Germinal center (tissue), 1 donor: ENCODE results near the gene NTN5.

ENCODE experiments used
- DNase-seq: peaks from one replicate; pipeline ENCODE4 v3.0.0; 2012; ENCODE audit warnings: mixed read lengths, low spot score

Gene NTN5

DNA sequence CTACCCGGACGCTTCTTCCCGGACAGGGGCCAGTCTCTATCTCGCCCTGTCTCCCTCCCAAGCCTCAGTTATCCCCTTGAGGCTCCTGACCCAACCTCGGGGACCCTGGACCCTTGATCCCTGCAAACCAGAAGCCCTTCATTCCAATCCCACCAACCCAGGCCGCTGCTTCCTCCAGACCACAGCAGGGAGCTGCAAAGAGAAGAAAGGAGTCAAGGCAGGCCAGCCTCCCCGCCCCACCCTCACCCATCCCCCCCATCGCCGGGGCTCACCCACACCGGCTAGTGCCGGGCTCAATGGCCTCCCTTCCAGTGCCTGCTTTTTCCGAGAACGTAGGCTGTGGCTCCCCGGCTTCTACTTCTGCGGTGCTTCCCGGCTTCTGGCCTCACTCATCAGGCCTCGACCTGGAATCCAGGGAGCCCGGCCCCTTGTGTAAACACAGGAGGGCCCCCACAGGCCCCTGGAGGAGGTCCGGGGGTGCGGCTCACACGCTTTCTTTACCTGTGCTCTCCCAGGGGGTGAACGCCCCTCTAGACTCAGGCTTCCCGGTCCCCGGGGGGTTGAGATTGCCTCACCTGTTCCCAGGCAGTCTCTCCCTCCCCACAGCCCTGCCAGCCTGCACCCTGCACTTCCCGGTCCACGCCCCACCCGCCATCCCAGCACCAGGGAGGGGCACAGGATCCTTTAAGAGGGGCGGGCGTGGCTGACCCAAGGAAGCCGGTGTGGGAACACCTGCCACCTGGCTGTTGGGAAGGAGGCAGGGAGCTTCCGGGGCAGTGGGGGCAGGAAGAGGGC is 58.2 kb downstream of the NTN5 start, which contains the start of gene FAM83E:
Gene FAM83E, minus strand, starts transcription at position 641 of the 795 bp plus-strand sequence. CDS start 1,704 bp downstream, outside the sequence.
- DNase-seq, result no peak

GRCh38 chr19:48613852-48614435 is 58.9 kb downstream of the NTN5 start:
- DNase-seq, result no peak

DNA sequence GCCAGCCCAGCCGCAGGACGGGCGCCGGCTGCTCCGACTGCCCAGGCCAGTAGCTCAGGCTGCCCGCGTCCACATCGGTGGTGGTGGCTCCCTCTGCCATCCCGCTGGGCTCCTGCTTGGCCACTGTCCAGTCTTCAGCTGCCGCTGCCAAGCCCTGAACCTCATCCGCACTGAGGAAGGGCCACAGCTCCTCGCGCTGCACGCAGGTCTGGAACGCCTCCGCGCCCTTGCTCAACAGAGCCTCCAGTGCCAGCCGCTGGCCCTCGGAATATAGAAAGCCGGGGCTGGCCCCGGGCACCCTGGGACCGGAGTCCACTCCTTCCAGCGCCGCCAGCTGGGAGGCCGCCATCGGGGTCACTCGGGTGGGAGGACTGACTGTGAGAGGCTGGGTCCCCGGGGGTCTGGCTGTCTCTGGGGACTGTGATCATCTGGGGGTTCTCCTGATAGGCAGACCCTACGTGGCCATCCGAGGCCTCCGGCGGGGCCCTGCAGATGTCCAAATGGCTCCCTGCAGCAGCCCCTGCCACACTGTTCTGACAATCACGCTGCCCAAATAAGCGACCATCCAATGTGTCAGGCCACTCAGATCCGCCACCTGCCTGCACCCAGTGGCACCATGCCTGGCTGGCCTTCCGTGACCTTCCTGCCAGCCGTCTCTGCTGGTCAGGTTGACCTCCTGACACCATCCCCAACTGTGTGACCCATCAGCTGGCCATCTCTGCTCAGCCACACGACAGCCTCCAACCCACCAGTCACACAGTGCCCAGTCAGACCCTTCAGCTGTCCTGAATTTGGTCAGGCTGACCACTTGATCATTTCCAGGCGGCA is 59.6 kb downstream of the NTN5 start:
- DNase-seq, result no peak

GRCh38 chr19:48611872-48612271 is 60.9 kb downstream of the NTN5 start:
- no peak for DNase-seq
